PC-3 (cell line): Measurements from ENCODE around the gene KCNN1.

Experiments
- EZH2phosphoT487 ChIP-seq: fragments of 300-600 bp; sonication (generic); IDR thresholded peaks from 2 replicates; pipeline ENCODE4 v1.6.1; 2018; ENCODE audit warnings: mild to moderate bottlenecking, antibody characterized with exemption, low read length, borderline replicate concordance
- TF ChIP-seq, protein P1 (sequence below): fragments of 300-600 bp; sonication (generic); conservative IDR thresholded peaks from 2 replicates; pipeline ENCODE4 v1.5.1; 2017; ENCODE audit warnings: antibody characterized with exemption, low read depth, mild to moderate bottlenecking, low read length

DNA sequence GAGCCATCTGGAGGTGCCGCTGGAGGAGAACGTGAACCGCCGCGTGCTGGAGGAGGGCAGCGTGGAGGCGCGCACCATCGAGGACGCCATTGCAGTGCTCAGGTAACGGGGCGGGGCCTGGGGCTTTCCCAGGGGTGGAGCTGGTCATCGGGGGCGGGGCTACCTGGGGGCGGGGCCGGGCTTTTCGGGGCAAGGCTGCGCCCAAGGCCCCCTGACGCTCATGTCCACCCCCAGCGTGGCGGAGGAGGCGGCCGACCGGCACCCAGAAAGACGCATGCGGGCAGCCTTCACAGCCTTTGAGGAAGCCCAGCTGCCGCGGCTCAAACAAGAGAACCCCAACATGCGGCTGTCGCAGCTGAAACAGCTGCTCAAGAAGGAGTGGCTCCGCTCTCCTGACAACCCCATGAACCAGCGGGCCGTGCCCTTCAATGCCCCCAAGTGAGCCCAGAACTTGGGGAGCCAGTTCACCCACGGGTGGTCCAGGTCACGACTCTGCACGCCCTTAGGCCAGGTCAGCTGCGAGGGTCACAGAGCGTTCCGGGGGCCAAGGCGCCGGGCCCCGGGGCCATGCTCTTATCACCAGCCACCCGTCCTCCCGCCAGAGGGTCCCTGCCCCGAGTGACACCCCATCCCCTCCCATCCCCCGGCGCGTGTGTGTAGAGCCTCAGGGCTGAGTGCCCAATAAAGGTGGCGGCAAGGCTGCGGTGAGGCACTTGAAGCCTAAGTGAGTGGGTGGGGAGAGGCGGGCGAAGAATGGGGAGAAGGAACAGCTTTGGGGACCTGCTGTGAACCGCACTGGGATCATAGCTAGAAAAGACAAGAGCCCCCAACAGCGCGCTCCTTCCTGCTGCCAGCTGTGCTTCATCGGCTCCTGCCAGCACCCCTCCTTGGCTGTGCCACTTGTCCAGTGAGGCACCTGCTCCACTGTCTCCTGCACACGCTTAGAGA lies 23.4 kb upstream of the KCNN1 start:
- TF ChIP-seq, protein P1, sequence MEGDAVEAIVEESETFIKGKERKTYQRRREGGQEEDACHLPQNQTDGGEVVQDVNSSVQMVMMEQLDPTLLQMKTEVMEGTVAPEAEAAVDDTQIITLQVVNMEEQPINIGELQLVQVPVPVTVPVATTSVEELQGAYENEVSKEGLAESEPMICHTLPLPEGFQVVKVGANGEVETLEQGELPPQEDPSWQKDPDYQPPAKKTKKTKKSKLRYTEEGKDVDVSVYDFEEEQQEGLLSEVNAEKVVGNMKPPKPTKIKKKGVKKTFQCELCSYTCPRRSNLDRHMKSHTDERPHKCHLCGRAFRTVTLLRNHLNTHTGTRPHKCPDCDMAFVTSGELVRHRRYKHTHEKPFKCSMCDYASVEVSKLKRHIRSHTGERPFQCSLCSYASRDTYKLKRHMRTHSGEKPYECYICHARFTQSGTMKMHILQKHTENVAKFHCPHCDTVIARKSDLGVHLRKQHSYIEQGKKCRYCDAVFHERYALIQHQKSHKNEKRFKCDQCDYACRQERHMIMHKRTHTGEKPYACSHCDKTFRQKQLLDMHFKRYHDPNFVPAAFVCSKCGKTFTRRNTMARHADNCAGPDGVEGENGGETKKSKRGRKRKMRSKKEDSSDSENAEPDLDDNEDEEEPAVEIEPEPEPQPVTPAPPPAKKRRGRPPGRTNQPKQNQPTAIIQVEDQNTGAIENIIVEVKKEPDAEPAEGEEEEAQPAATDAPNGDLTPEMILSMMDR: no peak
- TF ChIP-seq EZH2phosphoT487: no peak
